CD4-positive, alpha-beta T cell treated with Interleukin-15 for 1 hour (primary cell): Measurements from ENCODE around the gene ANO6.
"Not testable (repeated sequence)": the region's sequence is repeated elsewhere in the genome, so short reads cannot be mapped to it uniquely, and the experiment has no call there.

Experiments
- DNase-seq: peaks from one replicate; pipeline ENCODE4 v3.0.0-alpha.2; 2020

The ANO6 gene

DNA sequence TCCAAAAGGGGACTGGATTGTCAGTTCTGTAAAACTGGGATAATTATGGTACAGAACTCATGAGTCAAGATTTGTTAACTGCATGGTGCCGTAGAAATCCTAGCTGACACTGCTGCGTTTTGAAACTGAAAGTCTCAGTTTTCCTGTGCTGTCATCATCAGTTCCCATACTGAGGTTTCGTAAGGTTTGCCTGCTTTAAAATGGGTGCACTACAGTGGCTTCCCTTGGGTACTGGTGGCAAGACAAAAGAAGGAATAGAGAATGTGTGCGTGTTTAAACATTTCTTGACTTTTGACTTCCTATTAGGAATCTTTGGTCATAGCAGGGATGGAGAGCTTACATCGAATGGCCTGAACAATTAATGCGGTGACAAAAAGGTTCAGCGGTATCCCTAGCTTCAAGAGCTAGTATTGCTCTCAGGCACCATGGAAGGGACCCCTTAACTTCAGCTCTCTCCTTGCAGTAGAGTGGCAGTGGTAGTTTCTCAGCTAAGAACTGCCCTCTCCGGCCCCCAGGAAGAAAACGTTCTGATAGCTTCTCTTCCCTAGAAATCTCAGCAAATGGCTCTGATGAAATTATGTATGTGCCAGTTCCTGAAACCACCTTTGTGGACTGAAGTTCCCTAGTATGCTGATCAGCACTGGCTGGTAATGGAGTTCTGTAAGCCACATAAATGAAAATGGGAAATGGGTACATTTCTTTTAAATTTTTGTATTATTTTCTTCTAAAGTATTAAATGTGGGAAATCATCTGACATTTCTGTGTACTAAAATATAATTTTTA is 28.9 kb downstream of the ANO6 start:
- no peak for DNase-seq

- no peak for DNase-seq
Measured at GRCh38 chr12:45246236-45246635, 30.3 kb downstream of the ANO6 start.

DNA sequence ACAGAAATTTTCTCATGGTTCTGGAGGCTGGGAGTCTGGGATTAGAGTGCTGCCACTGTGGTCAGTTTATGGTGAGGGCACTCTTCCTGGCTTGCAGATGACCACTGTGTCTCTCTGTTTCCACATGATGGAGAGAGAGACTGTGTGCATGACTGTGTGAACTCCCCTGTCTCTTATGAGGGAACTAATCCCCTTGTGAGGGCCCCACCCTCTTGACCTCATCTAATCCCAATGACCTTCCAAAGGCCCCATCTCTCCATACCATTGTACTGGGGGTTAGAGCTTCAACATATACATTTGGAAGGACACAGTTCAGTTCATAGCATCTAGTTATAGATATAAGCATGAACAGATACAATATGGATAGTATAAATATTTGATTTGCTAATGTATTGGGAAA is 31.7 kb downstream of the ANO6 start:
- no peak for DNase-seq

DNA sequence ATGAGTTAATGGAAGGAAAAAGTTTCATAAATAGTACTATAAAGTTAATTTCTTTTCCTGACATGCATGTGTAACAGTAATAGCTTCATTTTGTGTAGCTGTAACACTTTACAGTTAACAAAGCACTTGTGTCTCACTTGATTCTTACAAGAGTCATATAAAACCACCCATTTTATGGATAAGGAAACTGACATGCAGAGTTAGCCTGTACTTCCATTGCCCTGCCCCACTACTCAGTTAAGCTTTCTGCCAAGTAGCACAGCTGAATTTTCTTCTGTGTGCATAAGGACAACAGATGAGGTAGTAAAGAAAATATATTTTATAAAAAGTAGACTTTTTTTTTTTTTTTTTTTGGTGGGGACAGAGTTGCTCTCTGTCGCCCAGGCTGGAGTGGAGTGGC is 32.2 kb downstream of the ANO6 start:
- DNase-seq: no peak

DNA sequence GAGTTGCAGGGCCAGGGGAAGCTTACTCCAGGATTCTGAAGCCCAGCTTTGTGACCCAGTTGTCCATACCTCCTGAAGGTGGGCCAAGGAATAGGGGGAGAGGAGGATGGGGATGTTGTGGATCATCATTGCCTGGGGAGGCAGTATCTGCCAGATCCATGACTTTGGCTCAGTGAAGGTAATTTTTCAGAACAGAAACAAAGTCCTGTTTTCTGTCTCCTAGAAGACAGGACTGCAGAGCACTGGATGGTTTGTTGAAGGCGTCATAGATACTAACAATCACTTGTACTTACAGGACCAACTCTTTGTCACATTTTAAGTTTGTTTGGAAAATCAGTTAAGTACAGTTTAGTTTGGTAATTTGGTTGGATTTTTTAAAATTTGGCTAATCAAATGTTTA is 38.4 kb downstream of the ANO6 start:
- no peak for DNase-seq

DNA sequence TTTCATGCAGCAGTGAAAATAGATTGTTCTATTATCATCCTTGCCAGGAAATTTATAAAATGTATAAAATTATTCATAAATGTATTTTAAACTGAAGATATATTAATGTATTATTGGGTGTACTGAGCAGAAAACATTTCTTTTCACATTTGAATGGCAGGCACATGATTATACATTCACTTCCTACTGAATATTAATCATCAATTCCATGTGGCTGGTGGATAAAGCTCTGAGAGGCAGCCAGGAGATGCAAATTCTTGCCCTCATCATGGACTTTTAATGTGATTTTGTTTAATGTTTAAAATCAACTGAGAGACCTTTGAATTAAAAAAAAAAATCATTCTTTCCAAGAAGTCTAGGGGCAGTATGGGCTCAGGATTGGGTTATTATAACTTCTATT is 40.8 kb downstream of the ANO6 start:
- DNase-seq: no peak

DNA sequence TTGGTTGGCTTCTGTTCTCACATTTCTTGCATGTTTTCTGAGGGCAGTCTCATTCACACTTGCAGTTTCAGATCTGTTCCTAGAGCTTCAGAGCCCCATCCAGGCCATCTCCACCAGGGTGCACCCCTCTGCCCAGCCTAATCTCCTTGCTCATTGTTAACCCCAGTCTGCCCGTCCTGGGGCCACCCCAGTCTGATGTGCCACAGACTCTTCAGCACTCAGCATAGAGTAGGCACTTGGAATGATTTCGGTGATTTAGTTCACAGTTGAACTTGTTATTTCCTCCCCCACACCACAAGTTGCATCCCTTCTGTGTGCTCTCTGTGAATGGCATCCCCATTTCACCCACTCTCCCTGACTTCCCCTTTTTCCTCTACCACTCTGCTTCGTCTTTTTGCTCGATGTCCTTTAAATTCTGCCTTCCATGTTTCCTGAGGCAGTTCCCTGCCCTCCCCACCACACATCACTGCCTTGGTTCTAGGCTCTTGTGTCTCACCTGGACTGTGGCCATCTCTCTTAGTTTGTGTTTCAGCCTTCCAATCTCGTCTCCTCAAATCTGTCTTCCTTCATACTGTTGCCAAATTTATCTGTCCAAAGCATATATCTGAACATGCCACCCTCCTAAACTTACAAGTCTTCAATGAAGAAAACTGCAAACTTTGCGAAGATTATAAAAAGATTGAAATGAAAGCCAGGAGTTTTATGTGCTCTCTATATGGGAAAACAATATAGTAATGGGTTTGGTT is 41.5 kb downstream of the ANO6 start:
- no peak for DNase-seq

- DNase-seq: no peak
Measured at GRCh38 chr12:45259675-45260074, 43.8 kb downstream of the ANO6 start.

DNA sequence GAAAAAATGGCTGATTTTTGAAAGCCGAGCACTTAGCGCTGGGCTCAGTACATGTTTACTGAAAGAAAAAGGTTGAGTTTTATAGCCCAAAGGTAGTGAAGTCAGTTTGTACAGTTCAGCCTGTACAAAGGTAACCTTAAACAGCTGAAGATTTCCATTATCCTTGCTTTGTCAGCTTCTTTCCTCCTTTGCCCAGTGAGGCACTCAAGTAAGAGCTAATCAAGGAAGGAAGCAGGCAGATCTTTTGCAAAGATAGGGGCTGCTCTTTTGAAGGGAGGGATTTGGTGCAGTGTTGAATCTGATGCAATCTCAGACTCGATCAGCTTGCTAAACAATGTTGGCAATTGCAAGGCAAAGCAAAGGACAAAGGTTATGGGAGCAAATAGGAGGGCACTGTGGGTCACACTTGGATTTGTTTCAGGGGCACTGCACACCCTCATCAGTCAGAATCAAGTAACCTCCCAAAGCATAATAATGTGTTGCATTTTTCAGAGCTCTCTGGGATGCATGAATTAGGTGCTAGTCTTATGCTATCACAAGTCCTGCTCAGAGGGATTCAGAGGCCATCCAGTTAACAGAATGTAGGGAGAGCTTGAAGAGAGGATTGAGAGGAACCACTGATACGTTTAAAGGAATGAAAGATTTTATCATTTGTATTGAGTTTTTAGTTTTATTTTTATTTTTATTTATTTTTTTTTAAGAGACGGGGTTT is 44.4 kb downstream of the ANO6 start:
- DNase-seq: no peak

GRCh38 chr12:45260854-45261253 is 45.0 kb downstream of the ANO6 start:
- DNase-seq: no peak

- not testable (repeated sequence) for DNase-seq
Measured at GRCh38 chr12:45262185-45262584, 46.3 kb downstream of the ANO6 start.

DNA sequence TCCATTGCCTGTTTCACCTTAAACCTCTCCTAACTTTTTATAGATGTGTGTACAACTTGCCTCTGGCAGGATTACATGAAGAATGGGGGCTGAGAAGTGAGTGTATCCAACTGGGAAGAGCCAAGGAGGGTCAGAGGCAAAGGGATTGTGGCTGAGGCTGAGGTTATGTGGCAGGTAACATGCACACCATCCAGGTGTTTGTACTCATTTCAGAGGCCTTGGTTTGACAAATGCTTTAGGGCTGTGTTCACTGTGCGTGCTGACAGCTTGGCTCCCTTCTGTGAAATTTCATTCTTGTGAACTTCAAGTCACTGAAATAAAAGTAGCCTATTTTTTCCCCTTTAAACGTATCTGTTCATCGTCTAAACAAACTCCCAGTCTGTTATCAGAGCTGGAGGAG is 47.7 kb downstream of the ANO6 start:
- no peak for DNase-seq

GRCh38 chr12:45268672-45269411 is 52.9 kb downstream of the ANO6 start:
- DNase-seq: no peak

GRCh38 chr12:45269412-45269751 is 53.5 kb downstream of the ANO6 start:
- no peak for DNase-seq

DNA sequence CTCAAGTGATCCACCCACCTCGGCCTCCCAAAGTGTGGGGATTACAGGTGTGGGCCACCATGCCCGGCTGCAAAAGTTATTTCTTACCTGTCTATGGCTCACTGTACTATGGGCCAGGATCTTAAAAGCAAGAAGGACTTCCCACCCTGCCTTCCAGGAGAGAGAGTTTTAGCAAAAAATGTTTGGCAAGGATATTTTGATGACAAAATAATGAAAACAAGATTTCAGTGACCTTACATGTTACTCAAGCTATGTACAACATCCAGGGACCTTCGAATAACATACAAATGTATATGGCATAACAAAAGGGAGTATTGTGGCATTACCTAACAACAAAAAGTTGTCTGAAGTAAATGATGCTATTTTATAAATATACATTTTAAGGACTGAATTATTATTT is 55.1 kb downstream of the ANO6 start:
- DNase-seq: no peak

DNA sequence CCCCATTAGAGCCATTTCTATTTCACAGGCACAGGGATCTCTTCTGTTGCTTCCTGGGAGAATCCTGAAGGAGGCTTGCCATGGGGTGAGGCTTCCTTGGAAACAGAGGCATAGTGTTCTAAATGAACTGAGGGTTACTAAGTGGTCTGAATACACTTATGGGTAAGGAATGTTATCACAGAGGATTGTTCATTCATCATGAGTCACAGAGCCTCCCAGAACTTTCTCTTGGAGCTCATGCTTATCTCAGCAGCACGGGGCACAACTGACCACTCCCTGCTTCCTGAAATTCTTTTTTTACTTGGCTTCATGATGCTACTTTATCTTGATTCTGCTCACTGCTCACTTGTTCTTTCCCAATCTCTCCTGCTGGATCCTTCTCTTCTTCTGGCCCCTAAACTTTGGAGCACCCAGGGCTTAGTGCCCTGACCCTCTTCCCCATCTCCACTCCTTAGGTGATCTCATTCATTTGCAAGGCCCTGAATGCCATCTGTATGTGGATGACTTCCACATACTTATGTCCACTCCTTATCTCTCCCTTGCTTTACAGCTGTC is 57.9 kb downstream of the ANO6 start:
- DNase-seq: no peak

GRCh38 chr12:45276154-45276755 is 60.4 kb downstream of the ANO6 start:
- DNase-seq: no peak

GRCh38 chr12:45278447-45278846 is 62.6 kb downstream of the ANO6 start:
- DNase-seq: no peak

GRCh38 chr12:45279931-45280830 is 64.3 kb downstream of the ANO6 start:
- DNase-seq: no peak

GRCh38 chr12:45281994-45282393 is 66.1 kb downstream of the ANO6 start:
- DNase-seq: no peak

DNA sequence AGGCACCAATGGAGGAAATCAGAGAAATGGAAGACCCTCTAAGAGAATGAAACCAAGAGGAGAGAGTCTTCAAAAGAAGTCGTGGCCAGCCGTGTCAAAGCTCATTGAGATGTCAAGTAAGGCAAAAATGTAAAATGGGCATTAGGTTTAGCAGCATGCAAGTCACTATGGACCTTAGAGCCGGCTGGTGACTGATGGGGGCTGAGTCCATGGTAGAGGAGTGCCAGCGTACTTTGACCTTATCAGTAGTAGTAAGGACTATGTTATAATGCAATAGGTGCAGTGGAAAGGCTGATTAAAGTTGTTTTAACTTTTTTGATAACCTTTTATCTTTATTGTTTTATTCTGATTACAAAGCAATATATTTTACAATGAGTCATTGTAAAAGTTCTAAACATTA is 66.5 kb downstream of the ANO6 start:
- DNase-seq: no peak
